Measurements from ENCODE around the gene ACACB. TPM values are rescaled to one million over a fixed set of nuclear protein-coding genes. Genes with fewer than 3 reads are reported as not detected.

ACACB gene
- polyA plus RNA-seq, 2 of the 4 experiments (the other 2 are of a cell fraction) = 6.8 to 7.6 TPM

DNA sequence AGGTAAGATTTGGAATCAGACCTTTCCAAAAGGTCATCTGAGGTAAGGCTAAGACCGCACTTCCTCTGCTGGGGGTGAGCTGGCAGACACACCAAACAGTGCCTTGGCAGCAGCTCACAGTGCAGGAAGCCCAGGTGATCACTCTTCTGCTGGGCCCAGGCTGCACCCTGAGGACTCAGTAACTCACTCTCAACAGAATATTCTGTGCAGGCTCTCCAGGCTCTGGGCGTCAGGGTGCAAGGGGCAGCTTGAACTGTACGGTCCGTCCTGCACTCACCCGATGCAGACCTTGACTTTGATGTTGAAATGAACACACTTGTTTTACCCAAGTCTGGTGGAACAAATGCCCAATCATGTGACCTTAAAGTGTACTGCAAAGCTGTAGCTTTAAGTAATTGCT lies 29.1 kb upstream of the ACACB start:
- DNase-seq (ENCODE audit: low read depth in 1 of 2, low spot score in 1 of 2) = no peak
- no peak overlapping the region for H3K27ac ChIP-seq
- ChIA-PET POLR2A (no interaction called here), CTCF (interaction anchor here (0.6 to 1.8 kb wide), 10 partner anchors 9 to 517 kb away, joined by 3 to 6 read pairs (median 4); no protein-coding TSS in a partner anchor)
- no peak overlapping the region for H3K4me2 ChIP-seq
- no peak; a peak in 1 of 6 replicates for ATAC-seq
- H3K9me3 ChIP-seq = no peaks in the 10 kb centered on the region
- WGBS (ENCODE audit: missing lambda C conversion rate) = 76% methylated on average over 5 of the region's 5 CpGs
- TF ChIP-seq CHD2 (IDR thresholded peaks at IDR 0.05; ENCODE audit: low read length, partially characterized antibody) (no peak), SMC3 (IDR thresholded peaks at IDR 0.05) (no peak), FOXS1 (CRISPR knock-in tag; IDR thresholded peaks at IDR 0.05) (no peak), ZNF302 (CRISPR knock-in tag; IDR thresholded peaks at IDR 0.05) (no peak), EHF (CRISPR knock-in tag; IDR thresholded peaks at IDR 0.05) (no peak)
- TF ChIP-seq, protein P1, sequence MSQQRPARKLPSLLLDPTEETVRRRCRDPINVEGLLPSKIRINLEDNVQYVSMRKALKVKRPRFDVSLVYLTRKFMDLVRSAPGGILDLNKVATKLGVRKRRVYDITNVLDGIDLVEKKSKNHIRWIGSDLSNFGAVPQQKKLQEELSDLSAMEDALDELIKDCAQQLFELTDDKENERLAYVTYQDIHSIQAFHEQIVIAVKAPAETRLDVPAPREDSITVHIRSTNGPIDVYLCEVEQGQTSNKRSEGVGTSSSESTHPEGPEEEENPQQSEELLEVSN (IDR thresholded peaks at IDR 0.05; ENCODE audit: borderline replicate concordance, low read depth) = no peak
- FAIRE-seq = no peak
- H3K4me3 ChIP-seq = no peak overlapping the region
- H3K4me1 ChIP-seq = peaks cover 17% of the 10 kb centered on the region

DNA sequence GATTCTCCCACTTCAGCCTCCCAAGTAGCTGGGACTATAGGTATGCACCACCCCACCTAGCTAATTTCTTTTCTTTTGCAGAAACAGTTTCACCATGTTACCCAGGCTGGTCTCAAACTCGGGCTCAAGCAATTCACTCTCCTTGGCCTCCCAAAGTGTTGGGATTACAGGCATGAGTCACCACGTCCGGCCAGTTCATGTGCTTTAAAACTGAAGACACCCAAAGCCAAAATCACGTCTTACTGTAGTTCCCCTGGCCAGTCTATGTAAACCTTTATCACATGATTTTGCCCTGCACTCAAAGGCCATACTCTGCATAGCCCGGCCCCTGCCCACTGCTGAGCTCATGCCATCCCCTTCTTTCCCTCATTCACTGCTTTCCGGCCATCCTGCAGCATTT lies 27.6 kb upstream of the ACACB start:
- POLR2A ChIA-PET = interaction anchor here (0.6 kb wide), 1 partner anchor 133 kb away, joined by 4 read pairs; no protein-coding TSS in a partner anchor
- H3K4me3 ChIP-seq = no peak overlapping the region
- WGBS (ENCODE audit: missing lambda C conversion rate) = 76% methylated on average over 6 of the region's 6 CpGs
- H3K27ac ChIP-seq = no peak overlapping the region
- H3K4me2 ChIP-seq = no peak overlapping the region
- TF ChIP-seq BHLHE40 (IDR thresholded peaks at IDR 0.05; ENCODE audit: low read depth, low read length) (no peak), FOSL2 (IDR thresholded peaks at IDR 0.05) (no peak), FOSL2 (CRISPR knock-in tag; IDR thresholded peaks at IDR 0.05) (peak; percentile 35; the same call in 1 of the 2 replicates)
- H3K4me1 ChIP-seq = peaks cover 22% of the 10 kb centered on the region
- ATAC-seq (no peak), FAIRE-seq (no peak), DNase-seq (ENCODE audit: low read depth in 1 of 2, low spot score in 1 of 2) (no peak)
- CTCF ChIA-PET = interaction anchor here (0.7 kb wide), 1 partner anchor 117 kb away, joined by 6 read pairs; no protein-coding TSS in a partner anchor
- no peaks in the 10 kb centered on the region for H3K9me3 ChIP-seq

DNA sequence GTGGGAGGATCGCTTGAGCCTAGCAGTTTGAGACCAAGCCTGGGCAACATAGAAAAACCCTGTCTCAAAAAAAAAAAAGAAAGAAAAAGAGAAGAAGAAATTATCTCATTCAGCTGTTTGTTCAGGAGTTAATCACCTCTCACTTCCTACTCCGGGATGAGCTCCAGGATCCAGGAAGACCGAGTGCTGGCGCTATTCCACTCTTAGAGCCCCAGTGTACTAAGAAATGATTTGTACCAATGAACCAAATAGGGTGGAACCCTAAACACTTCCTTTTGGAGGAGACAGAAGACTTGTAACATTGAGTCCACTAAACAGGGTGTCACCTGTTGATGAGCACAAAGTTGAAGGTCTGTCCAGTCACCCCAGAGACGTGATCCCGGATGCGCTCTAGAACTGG lies 26.7 kb upstream of the ACACB start:
- no peaks in the 10 kb centered on the region for H3K9me3 ChIP-seq
- WGBS (ENCODE audit: missing lambda C conversion rate) = 94% methylated on average over 7 of the region's 7 CpGs
- TF ChIP-seq EP300 (IDR thresholded peaks at IDR 0.05) = no peak
- no peak for TF ChIP-seq RCOR1 (IDR thresholded peaks at IDR 0.05; ENCODE audit: low read depth, low read length)
- no peak for TF ChIP-seq MYC (IDR thresholded peaks at IDR 0.05; ENCODE audit: borderline replicate concordance, low read length)
- TF ChIP-seq KDM5A (IDR thresholded peaks at IDR 0.05) = no peak
- no peak for TF ChIP-seq JUNB (IDR thresholded peaks at IDR 0.05)
- TF ChIP-seq MAZ (IDR thresholded peaks at IDR 0.05; ENCODE audit: borderline replicate concordance, low read depth, low read length) = no peak
- no peak for TF ChIP-seq FOSB (CRISPR knock-in tag; IDR thresholded peaks at IDR 0.05)
- no peak for TF ChIP-seq KDM1A (IDR thresholded peaks at IDR 0.05; ENCODE audit: low read depth)
- H3K4me2 ChIP-seq = no peak overlapping the region
- no peak for ATAC-seq
- CTCF ChIA-PET = interaction anchor here (0.7 kb wide), 2 partner anchors 13 to 22 kb away, joined by 3 to 4 read pairs; no protein-coding TSS in a partner anchor
- no peak for FAIRE-seq
- H3K4me1 ChIP-seq = peaks cover 18% of the 10 kb centered on the region; the same call in 2 of the 3 replicates
- no peak overlapping the region for H3K4me3 ChIP-seq
- no peak overlapping the region for H3K27ac ChIP-seq
- DNase-seq (ENCODE audit: low read depth in 1 of 2, low spot score in 1 of 2) = no peak
- POLR2A ChIA-PET = no interaction called here

DNA sequence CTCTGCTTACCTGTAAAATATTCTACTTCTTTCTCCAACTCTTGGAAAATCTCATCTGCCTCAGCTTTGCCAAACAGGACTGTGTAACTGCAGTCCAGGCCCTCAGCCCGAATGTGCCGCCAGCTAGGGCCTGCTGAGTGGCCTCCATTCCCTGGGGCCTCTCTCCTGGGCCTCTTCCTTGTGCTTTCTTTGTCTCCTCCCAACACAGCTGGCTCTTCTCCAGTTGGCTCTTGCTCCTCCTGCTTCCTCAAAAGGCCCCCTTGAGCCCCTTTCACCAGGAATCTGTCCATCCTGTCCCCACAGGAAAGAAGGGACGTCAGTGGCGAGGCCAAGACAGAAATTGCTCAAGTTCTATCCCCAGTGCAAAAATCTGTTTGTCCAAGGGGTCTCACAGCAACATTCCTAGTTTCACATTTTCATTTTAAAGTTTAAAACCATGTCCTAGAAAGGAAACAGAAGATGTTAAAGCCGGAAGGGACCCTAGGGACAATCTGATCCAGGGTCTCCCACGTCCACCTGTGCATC lies 23.8 kb upstream of the ACACB start:
- H3K27ac ChIP-seq = peak overlapping the region; percentile 77 to 90
- ChIA-PET POLR2A (interaction anchor here (0.5 to 0.7 kb wide), 2 partner anchors 20 to 1157 kb away, joined by 3 to 4 read pairs; no protein-coding TSS in a partner anchor), CTCF (interaction anchor here (0.6 to 2.4 kb wide), 34 partner anchors 8 to 1174 kb away, joined by 3 to 13 read pairs (median 4); partner anchors contain the start of genes ISCU and USP30)
- FAIRE-seq = no peak
- H3K4me3 ChIP-seq = peak overlapping the region; percentile 56
- peaks cover 16% of the 10 kb centered on the region; the same call in 1 of the 3 replicates for H3K4me1 ChIP-seq
- DNase-seq (ENCODE audit: low read depth in 1 of 2, low spot score in 1 of 2) = no peak
- no peak for ATAC-seq
- TF ChIP-seq HEYL (CRISPR knock-in tag; IDR thresholded peaks at IDR 0.05) (0 out of 2 replicates have a peak, but pooled peaks have one; percentile 28), SREBF2 (IDR thresholded peaks at IDR 0.05) (no peak)
- 66% methylated on average over 6 of the region's 6 CpGs for WGBS (ENCODE audit: missing lambda C conversion rate)
- no peaks in the 10 kb centered on the region for H3K9me3 ChIP-seq
- peak overlapping the region; percentile 95 for H3K4me2 ChIP-seq
